ENCODE data around the gene FRMD5.

The FRMD5 gene

DNA sequence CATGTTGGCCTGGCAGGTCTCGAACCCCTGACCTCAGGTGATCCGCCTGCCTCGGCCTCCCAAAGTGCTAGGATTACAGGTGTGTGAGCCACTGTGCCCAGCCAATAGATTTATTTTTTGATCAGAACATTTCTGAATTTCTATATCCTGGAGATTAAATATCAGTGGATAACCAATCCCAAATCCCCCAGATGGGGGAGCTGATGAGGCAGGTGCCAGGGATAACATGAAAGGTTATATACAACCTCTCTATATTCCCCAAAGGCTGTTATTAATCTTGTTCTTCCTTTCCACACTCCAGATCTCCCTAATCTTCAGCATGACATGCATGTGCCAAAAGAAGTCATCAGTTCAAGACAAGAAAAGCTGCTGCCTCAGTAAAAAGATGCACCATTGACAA, 256.0 kb downstream of the FRMD5 start:
- no peak overlapping the region for H3K4me3 ChIP-seq (ENCODE audit: control insufficient read depth, low read depth, low read length)
- no peak for DNase-seq (ENCODE audit: low read depth)
- TF ChIP-seq, protein P1, sequence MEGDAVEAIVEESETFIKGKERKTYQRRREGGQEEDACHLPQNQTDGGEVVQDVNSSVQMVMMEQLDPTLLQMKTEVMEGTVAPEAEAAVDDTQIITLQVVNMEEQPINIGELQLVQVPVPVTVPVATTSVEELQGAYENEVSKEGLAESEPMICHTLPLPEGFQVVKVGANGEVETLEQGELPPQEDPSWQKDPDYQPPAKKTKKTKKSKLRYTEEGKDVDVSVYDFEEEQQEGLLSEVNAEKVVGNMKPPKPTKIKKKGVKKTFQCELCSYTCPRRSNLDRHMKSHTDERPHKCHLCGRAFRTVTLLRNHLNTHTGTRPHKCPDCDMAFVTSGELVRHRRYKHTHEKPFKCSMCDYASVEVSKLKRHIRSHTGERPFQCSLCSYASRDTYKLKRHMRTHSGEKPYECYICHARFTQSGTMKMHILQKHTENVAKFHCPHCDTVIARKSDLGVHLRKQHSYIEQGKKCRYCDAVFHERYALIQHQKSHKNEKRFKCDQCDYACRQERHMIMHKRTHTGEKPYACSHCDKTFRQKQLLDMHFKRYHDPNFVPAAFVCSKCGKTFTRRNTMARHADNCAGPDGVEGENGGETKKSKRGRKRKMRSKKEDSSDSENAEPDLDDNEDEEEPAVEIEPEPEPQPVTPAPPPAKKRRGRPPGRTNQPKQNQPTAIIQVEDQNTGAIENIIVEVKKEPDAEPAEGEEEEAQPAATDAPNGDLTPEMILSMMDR (IDR thresholded peaks at IDR 0.05; ENCODE audit: control insufficient read depth, insufficient read depth, low read depth, low read length, missing control alignments), result peak; percentile 65

DNA sequence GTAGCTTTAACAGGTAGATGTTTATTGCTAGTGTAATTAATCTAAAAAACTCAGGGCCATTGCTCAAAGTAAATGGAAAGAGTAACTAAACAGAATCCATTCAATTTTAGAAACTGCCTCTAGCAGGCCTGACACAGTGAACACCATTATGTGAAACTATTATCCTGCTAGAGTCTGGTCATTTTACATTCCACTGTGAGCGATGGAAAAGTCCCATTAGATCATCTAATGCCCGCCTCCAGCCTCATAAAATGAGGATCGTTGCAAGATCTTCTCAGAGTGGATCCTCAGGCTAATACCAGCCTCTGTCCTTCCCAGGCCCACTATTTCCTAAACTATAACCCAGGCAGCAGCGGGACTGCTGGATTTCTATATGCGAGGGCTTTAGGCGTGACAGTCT, 260.6 kb downstream of the FRMD5 start:
- H3K4me3 ChIP-seq (ENCODE audit: control insufficient read depth, low read depth, low read length), result no peak overlapping the region
- DNase-seq (ENCODE audit: low read depth), result peak; percentile 39
- TF ChIP-seq, protein P1 (IDR thresholded peaks at IDR 0.05; ENCODE audit: control insufficient read depth, insufficient read depth, low read depth, low read length, missing control alignments), result no peak

DNA sequence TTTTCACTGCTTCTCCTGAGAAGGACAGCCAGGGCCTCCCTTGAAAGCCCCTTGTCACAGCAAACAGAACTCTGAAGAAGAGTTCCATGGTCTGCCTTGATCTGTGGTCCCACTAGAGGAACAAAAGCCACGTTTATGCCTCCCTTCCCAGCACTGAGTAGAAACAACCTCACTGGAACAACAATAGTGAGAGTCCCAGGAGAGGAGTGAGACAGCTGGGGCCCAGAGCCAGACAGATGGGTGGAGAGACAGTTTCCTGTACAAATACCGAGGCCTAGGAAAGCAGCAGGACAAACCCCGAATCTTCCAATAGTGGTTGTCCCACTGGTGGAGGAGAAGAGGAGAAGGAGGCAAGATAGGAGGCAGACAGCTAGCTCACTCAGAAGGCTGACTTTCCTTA, 262.2 kb downstream of the FRMD5 start:
- no peak for DNase-seq (ENCODE audit: low read depth)
- TF ChIP-seq, protein P1 (IDR thresholded peaks at IDR 0.05; ENCODE audit: control insufficient read depth, insufficient read depth, low read depth, low read length, missing control alignments), result no peak
- no peak overlapping the region for H3K4me3 ChIP-seq (ENCODE audit: control insufficient read depth, low read depth, low read length)

DNA sequence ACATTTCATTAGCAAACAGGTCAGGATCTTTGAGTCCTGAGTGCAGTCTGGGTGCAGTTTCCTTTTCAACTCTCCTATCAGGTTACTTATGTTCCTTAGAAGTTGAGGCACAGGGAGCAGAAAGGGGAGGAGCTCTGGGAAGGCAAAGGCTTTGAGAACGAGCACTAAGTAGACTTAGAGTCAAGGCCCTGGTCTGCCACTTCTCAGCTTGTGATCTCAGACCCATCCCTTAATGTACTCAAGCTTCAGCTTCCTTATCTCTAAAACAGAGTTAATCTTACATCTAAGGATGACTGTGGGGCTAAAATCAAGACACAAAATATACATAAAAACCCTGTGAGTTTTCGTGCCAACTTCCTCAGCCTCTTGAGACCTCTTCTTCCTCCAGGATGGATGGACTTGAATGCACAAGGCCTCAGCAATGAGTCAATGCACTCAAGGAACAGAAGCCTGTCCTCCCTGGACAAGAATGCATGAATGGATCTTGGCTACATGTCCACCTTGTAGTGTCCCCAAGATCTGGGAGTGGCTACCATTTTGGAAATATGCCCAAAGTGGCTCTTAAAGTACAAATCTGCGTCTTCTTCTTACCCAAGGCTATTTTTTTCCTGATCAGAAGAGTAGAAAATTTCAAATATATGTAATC, 263.2 kb downstream of the FRMD5 start:
- no peak overlapping the region for H3K4me3 ChIP-seq (ENCODE audit: control insufficient read depth, low read depth, low read length)
- no peak for DNase-seq (ENCODE audit: low read depth)
- TF ChIP-seq, protein P1 (IDR thresholded peaks at IDR 0.05; ENCODE audit: control insufficient read depth, insufficient read depth, low read depth, low read length, missing control alignments), result no peak

DNA sequence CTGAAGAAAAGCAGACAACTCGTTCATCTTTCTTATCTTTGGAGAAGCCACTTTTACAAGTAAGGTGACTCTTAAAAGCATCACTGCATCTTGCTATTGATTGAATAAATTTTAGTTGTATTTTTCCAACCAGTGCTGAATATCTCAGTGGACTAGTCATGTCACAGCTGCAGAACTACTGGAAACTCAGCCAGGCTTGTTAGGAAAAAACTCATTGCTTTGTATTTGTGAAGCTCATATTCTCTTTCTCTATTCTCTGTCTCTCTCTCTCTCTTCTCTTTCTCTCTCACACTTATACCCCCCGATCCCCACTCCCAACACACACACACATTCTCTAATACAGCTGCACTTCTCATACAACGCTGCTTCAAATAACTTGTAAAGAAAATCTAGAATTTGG, 264.0 kb downstream of the FRMD5 start:
- no peak overlapping the region for H3K4me3 ChIP-seq (ENCODE audit: control insufficient read depth, low read depth, low read length)
- DNase-seq (ENCODE audit: low read depth), result no peak

DNA sequence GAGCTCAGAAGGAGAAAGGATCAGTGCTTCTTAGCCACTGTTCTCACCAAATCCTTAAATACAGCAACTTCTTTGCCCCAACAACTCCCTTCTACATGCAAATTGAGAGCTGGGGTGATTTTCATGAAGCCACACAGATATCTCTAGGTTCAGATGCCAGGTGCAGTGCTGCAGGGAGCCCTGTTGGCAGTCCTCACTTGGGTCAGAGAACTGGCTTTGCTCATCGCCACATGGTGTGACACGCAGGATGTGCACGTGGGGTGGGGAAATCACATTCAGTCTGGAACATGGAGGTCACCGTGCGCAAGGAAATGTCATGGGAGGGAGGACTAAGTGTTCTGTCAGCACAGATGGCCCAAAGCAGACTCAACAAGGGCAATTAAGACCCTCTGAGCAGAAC, 264.5 kb downstream of the FRMD5 start:
- no peak overlapping the region for H3K4me3 ChIP-seq (ENCODE audit: control insufficient read depth, low read depth, low read length)
- no peak for DNase-seq (ENCODE audit: low read depth)
- TF ChIP-seq, protein P1 (IDR thresholded peaks at IDR 0.05; ENCODE audit: control insufficient read depth, insufficient read depth, low read depth, low read length, missing control alignments), result no peak

More for the DNA sequence above, 264.0 kb downstream of the FRMD5 start:
- TF ChIP-seq, protein P1 (IDR thresholded peaks at IDR 0.05; ENCODE audit: control insufficient read depth, insufficient read depth, low read depth, low read length, missing control alignments), result no peak
